ENCODE measurements around the gene NNT.
"Not testable (repeated sequence)": the region's sequence is repeated elsewhere in the genome, so short reads cannot be mapped to it uniquely, and the experiment has no call there.

The NNT gene

GRCh38 chr5:43634621-43635020, 31.6 kb downstream of the NNT start:
- DNase-seq: no peak

DNA sequence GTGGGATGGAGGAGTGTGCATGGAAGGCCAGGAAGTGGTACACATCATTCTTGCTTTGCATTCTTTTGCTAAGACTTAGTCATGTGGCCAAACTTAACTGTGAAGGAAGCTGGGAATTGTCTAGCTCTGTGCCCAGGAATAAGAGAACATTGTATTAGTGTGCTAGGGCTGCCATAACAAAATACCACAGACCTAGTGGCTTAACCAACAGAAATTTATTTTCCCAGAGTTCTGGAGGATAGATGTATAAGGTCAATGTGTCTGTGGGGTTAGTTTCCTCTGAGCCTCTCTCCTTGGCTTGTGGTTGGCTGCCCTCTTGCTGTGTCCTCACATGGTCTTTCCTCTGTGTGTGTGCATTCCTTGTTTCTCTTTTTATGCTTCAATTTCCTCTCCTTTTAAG, 32.4 kb downstream of the NNT start:
- no peak for DNase-seq

DNA sequence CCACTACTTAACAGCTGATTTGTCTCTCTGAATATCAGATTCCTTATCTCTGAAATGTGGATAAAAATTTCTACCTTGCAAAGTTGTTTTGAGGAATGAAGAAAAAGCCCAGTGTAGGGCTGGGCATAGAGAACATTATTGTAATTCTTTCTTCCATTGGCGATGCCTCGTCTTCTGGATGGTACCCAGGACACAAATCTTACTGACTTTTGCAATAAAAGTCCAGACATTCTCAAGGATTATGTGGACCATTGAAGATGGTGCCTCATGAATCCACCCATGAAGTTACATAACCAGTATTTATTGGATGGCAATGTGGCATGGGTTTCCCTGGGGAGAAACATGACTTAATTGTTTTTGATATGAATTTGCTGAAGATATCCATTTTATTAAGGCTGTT, 33.1 kb downstream of the NNT start:
- DNase-seq: no peak

- no peak for DNase-seq
Observed at GRCh38 chr5:43637416-43637815, 34.4 kb downstream of the NNT start.

DNA sequence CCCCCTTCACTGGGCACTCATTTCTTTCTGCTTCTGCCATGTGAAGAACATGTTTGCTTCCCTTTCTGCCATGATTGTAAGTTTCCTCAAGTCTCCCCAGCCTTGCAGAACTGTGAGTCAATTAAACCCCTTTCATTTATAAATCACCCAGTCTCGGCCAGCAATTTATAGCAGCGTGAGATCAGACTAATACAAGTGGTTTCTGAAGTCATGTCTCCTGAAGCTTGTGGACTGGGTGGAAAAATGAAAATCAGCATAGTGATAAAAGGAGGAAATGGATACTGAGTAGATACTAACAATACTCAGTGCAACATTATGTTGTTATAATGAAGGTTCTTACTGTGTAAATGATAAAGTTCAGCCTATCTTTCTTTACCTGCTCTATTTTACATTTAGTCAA, 35.1 kb downstream of the NNT start:
- DNase-seq: no peak

- no peak for DNase-seq
Observed at GRCh38 chr5:43638546-43638945, 35.6 kb downstream of the NNT start.

DNA sequence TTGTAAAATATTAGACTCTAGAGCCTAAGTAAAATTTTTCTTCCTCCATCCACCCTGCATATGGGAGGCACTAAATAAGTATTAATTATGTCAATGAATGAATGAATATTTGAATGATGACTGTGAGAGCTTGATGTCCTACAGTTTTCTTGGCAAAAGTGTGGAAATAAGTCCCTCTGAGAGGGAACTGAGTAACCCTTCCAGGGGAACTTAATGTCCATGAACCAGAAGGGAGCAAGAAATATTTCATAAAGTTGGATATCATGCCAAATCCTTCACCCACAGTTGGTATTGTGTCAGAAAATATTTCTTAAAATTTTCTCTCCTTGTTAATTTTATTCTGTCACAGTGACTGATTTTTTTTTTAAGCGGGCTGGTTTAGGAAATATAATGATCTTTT, 36.6 kb downstream of the NNT start:
- no peak for DNase-seq

- no peak for DNase-seq
Observed at GRCh38 chr5:43642428-43642827, 39.4 kb downstream of the NNT start.

DNA sequence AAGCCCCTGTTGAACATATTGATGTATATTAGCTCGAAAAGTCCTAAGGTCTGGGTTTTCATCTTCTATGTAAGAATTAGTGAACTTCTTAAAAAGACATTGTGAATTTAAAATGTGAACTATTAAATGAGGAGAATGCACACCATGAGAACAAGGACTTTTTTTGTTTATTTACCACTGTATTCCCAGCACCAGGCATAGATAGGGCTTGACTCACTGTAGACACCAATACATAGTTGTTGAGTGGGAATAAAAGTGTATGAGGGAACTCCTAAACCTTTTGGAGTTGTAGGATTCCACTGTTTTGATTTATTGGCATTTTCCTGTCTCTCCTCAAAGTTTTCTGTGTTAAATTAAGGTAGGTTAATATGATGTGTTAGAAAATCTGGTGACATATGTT, 40.3 kb downstream of the NNT start:
- no peak for DNase-seq

GRCh38 chr5:43643750-43644149, 40.8 kb downstream of the NNT start:
- DNase-seq: no peak

GRCh38 chr5:43646992-43647391, 44.0 kb downstream of the NNT start:
- DNase-seq: no peak

DNA sequence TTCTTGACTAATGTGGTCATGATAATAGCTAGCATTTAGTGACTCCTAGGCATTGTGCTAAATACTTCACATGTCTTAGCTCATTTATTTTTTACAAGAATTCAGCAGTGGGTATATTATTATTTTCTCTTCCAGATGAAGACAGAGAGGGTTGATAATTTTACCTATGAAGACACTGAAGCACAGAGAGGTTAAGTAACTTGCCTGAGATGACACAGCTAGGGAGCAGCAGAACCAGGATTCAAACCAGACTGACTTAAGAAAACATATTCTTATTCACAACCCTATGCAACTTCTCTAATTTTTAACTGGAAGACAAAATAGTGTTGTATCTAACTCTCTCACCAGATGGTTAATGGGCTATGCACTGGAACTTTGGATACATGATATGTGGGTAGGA, 44.8 kb downstream of the NNT start:
- DNase-seq: no peak

- DNase-seq: no peak
Observed at GRCh38 chr5:43648499-43649124, 45.6 kb downstream of the NNT start.

DNA sequence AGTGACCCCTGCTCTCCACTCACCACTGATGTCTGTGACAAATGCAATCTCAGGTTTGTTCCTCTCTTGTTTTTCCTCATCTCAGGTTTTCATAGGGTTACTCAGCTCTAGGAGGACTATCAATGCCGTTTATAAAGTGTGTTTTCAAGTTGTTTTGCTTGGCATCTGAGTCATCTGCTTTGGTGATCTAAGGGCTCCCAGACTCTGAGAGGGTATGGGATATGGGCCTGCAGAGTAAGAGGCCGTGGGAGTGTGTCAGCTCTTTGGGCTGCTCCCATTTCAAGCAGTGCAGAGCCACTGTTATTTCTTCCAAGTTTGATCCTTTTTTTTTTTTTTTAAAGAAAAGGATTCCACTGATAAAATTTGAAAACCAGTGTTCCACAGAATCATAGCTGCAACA, 46.3 kb downstream of the NNT start:
- DNase-seq: no peak

DNA sequence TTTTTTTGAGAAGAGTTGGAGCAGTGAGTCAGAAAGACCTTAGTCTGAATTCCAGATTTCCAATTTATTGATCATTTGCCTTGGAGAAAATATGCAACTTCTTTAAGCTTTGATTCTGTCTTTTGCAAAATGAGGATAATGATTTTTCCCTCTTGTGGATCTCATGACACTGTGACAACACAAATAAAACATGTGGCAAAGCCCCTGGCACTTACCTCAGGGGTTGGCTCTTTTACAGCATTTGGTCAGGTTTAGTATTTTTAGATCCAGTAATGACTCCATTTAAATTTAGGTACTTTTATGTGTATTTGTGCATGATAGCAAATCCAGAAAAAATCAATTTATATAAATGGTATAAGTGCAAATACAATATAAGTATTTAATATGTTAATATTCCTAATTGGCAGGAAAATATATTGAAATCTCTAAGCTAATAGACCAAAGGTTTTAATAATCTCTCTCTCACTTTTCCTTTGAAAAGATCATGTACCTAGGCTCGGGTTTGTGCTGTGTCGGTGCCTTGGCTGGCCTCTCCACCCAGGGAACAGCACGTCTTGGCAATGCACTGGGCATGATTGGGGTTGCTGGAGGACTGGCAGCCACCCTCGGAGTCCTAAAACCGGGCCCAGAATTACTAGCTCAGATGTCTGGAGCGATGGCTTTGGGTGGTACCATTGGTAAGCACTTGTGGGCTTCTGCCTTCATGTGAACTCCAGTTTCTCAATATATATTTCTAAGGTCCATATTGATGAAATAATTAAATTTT, 49.7 kb downstream of the NNT start:
- no peak for DNase-seq

- DNase-seq: no peak
Observed at GRCh38 chr5:43658509-43658908, 55.5 kb downstream of the NNT start.

DNA sequence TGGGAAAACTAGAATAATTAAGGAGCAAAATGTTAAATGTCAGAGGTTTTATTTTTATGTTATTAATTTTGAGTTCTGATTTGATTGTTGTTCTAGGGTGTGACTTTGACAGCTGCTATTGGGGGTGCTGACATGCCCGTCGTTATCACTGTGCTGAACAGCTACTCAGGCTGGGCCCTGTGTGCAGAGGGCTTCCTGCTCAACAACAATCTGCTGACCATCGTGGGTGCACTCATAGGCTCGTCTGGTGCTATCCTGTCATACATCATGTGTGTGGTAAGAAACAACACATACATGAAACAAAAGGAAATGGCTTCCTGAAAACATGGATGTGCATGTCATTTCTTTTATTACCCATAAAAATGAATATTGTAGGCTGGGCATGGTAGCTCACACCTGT, 56.1 kb downstream of the NNT start:
- DNase-seq: no peak

DNA sequence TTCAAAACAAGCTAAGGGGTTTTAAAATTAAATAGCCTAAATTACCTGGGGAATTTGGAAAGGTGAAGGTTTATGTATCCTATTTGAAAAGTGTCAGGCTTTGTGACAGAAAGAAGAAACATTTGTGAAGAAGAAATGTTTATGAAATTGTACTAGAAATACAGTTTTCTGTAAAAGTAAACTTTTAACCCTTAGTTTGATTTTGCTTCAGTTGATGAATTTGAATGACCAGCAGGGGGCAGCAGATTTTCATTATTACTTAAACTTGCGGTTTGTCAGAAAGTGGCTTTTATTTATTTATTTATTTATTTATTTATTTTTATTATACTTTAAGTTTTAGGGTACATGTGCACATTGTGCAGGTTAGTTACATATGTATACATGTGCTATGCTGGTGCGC, 58.1 kb downstream of the NNT start:
- DNase-seq: no peak

GRCh38 chr5:43663916-43664315, 60.9 kb downstream of the NNT start:
- DNase-seq: no peak

GRCh38 chr5:43664501-43665040, 61.6 kb downstream of the NNT start:
- no peak for DNase-seq

DNA sequence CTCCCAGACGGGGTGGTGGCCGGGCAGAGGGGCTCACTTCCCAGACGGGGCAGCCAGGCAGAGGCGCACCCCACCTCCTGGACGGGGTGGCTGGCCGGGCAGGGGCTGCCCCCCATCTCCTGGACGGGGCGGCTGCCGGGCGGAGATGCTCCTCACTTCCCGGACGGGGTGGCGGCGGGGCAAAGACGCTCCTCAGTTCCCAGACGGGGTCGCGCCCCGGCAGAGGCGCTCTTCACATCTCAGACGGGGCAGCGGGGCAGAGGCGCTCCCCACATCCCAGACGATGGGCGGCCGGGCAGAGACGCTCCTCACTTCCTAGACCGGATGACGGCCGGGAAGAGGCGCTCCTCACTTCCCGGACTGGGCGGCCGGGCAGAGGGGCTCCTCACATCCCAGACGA, 62.8 kb downstream of the NNT start:
- not testable (repeated sequence) for DNase-seq

- DNase-seq: not testable (repeated sequence)
Observed at GRCh38 chr5:43666728-43667127, 63.7 kb downstream of the NNT start.

GRCh38 chr5:43667379-43667778, 64.4 kb downstream of the NNT start:
- DNase-seq: not testable (repeated sequence)

- no peak for DNase-seq
Observed at GRCh38 chr5:43674536-43674935, 71.6 kb downstream of the NNT start.

- no peak for DNase-seq
Observed at GRCh38 chr5:43675357-43675756, 72.4 kb downstream of the NNT start.

Measured in midbrain (tissue), 1 donor.